GM12874 (cell line): Measurements from ENCODE around the gene TFR2.

Experiments
- TF ChIP-seq, protein P1 (sequence below): IDR thresholded peaks from 2 replicates; pipeline ENCODE4 v1.5.1; 2011; ENCODE audit warnings: low read depth, mild to moderate bottlenecking, control low read depth, low read length, moderate library complexity; ENCODE audit not compliant: insufficient read depth

TFR2 gene

DNA sequence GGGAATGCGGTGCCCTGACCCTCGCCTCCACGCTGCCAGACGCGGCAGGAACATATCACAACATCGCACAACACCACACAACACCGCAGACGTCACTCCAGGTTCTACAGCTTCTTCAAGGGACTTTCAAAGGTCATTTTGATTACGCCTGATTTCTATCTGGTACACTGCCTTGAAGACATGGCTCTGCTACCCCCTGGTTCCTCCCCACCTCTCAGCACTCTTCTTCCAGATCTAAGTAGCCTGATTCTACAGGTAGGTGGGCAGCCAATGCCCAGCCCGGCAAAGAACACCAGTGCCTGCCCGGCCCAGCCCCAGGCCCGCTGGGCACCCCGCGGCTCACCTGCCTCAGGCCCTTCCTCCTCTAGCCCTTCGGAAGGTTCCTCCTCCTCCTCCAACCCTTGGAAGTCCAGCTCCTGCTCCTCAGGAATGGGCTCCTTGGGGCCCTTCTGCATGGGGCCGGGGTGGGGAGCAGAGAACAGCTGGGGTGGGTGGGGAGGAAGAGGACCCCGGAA lies 44.3 kb upstream of the TFR2 start:
- TF ChIP-seq, protein P1, sequence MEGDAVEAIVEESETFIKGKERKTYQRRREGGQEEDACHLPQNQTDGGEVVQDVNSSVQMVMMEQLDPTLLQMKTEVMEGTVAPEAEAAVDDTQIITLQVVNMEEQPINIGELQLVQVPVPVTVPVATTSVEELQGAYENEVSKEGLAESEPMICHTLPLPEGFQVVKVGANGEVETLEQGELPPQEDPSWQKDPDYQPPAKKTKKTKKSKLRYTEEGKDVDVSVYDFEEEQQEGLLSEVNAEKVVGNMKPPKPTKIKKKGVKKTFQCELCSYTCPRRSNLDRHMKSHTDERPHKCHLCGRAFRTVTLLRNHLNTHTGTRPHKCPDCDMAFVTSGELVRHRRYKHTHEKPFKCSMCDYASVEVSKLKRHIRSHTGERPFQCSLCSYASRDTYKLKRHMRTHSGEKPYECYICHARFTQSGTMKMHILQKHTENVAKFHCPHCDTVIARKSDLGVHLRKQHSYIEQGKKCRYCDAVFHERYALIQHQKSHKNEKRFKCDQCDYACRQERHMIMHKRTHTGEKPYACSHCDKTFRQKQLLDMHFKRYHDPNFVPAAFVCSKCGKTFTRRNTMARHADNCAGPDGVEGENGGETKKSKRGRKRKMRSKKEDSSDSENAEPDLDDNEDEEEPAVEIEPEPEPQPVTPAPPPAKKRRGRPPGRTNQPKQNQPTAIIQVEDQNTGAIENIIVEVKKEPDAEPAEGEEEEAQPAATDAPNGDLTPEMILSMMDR = no peak

DNA sequence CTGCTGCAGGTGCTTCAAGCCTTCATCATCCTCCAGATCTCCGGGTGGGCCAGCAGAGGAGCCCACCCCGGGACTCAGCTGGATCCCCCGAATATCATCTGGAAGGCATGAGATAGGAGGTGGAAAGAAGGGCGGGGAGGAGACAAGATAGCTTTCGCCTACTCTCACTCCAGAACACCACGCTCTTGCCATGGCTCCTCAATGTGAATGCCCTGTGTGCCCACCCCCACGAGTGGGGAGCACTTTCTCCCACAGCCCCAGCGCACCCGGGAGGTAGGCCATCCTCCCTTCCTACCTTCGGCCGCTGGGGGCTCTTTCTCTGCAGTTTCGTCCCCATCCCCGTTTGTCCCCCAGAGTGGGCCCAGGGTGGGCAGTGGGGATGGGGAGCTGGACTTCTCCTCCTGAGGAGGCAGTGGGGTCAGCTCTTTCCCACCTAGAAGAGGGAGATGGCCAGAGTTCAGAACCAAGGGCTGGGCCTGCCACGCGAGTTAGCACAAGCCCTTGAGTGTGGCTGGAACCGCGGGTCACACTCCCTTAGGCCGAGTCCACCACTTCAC lies 43.8 kb upstream of the TFR2 start:
- TF ChIP-seq, protein P1 = no peak

DNA sequence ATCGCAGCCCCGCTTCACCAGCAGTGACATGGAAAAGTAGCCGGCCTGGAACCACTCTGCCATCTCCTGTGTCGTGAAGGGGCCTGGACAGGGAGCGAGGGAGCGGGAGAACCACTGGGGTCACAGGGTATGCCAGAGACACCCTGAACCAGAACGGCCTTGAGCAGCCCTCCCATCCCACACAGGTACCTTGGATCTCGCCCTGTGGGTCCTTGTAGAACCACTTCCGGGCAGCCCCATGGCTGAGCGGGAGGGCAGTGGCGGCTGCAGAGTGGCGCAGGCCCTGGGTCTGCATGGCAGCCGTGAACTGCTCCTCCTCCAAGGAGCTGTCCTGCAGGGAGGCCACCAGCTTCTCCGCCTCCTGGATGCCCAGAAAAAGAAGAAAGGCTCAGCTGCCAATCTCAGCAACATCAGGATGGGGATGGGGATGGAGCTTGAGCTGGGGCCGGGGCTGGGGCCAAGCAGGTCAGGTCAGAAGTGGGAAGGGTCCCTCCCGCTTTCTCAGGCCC lies 43.2 kb upstream of the TFR2 start:
- TF ChIP-seq, protein P1 = no peak

DNA sequence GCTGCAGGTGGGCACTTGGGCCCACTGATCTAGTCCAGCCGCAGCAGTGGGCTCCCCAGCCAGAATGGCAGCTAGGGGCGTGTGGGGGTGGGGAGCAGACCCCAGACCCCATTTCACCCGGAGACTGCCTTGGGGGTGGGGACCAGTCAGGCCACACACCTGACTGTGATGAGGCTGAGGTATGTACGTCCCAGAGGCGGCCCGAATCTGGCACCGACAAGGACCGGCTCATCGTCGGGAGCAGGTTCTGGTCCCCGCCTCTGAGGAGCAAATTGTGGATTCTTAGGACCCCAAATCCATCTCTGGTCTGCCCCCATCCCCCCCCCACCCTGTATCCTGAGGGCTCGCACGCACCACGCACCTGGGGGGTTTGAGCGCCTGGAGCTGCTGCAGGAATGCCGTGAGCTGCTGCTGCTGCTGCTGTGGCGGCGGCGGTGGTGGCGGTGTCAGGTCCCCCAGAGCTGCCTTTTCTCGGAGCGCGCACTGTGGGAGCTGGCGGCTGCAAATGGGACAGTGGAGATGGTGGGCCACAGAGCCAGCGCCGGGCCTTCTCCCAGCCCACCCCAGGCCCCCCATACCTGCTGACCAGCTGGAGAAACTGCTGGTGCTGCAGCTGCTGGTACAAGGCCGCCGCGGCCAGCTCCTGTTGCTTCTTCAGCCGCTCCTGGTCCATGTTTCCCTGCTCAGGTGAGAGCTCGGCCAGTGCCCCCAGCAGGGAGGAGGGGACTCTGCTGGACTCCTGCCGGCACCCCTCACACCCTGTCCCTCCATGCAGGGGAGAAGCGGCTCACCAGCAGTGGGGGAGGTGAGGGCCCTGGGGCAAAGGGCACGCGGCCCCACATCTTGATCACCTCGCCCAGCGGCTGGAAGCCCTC lies 42.5 kb upstream of the TFR2 start:
- TF ChIP-seq, protein P1 = no peak

DNA sequence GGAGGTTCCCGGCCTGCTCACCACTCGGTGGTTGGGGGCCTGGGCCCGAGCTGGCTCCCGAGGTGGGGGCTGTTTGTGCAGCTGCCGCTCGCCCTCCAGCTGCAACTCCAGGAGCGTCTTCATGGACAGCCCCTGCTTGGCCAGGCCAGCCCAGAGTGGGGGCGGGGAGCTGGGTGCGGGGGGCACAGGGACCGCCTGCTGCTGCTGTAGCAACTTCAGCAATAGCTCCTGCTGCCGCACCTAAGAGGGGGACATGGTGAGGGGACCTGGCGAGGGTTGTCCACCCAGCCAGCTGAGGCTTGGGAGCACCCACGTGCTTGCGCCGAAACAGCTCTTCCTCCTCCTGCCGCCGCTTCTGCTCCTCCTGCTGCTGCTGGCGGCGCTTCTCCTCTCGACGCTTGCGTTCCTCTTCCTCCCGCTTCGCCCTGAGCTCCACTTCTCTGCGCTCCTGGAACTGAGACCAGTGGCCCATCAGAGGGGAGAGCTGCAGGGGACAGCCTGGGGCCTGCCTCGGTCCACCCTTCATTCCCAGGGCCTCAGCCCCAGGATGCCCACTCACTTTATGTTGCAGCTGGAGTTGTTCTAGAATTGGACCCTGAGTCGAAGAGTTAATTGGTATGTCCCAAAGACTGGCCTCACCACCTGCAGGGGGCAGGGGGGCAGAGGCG lies 41.8 kb upstream of the TFR2 start:
- TF ChIP-seq, protein P1 = no peak

DNA sequence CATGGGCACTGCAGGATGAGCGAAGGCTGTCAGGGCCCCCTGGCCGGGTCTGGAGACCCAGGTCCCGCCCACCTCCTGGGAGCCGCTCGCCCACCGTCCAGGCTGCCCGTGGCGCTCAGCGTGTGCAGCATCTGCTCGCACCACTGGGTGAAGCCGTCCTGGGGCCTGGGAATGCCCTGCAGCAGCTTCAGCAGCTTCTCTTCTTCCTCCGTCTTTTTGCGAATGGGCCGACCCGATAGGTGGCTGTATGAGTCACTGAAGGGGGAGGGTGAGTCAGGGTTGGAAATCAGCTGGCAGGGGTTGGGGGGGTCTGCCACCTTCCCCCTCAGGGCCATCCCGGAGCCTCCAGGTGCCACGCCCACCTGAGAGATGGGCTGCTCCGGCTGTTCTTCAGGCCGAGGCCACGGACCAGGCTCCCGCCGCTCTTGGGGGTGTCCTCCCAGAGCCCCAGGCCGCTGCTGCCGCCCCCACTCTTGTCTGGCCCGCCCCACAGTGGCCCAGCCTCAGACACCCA lies 40.9 kb upstream of the TFR2 start:
- TF ChIP-seq, protein P1 = no peak
